22Rv1 (cell line): Measurements from ENCODE around the gene DCK.

Source experiments
- CTCF ChIP-seq: fragments of 450-650 bp; IDR thresholded peaks from 2 replicates; pipeline ENCODE4 v1.5.1; 2017; ENCODE audit warnings: mild to moderate bottlenecking
- ZFX ChIP-seq: fragments of 450-650 bp; IDR thresholded peaks from 2 replicates; pipeline ENCODE4 v1.6.1; 2017; ENCODE audit warnings: antibody characterized with exemption, borderline replicate concordance

- TF ChIP-seq CTCF (no peak), ZFX (no peak)
These were observed 4.1 kb downstream of the DCK start for GRCh38 chr4:70997546-70997945.
